ENCODE results near the gene ACR. TPM values are rescaled to one million over a fixed set of nuclear protein-coding genes. Genes with fewer than 3 reads are reported as not detected.
A peak's percentile ranks its signal among the peaks of the same experiment; 100 is the strongest.

The ACR gene
- polyA plus RNA-seq, 1 of the 3 experiments (the other 2 are of a cell fraction), result 0.15 TPM

GRCh38 chr22:50691521-50691920 is 46.5 kb upstream of the ACR start:
- peaks cover 4% of the 10 kb centered on the region for H3F3A ChIP-seq (replicated peaks; ENCODE audit: insufficient read depth)
- H3K79me2 ChIP-seq (ENCODE audit: insufficient read depth), result no peaks in the 10 kb centered on the region
- no peak for TF ChIP-seq GATA2 (CRISPR knock-in tag; IDR thresholded peaks at IDR 0.05)
- peak; percentile 52 for TF ChIP-seq RAD21 (IDR thresholded peaks at IDR 0.05; ENCODE audit: low read length)
- TF ChIP-seq SMC3 (IDR thresholded peaks at IDR 0.05; ENCODE audit: low read depth, low read length), result peak; percentile 30; the same call in 1 of the 2 replicates
- peak; percentile 59 for TF ChIP-seq CTCF (IDR thresholded peaks at IDR 0.05)
- H3K27me3 ChIP-seq (ENCODE audit: insufficient read depth), result no peaks in the 10 kb centered on the region
- no peak overlapping the region for H3K4me2 ChIP-seq
- peak overlapping the region in 1 of 2 experiments; percentile 35; a peak in 1 of 4 replicates for H3K4me3 ChIP-seq (ENCODE audit: low read depth in 2 of 2, low read length in 1 of 2)
- H3K27ac ChIP-seq (ENCODE audit: low read depth in 2 of 2, low read length in 1 of 2), result no peak overlapping the region
- DNase-seq, result no peak
- H3K9me2 ChIP-seq, result no peaks in the 10 kb centered on the region
- POLR2A ChIA-PET, result interaction anchor here (0.7 kb wide), 1 partner anchor 109 kb away, joined by 4 read pairs; no protein-coding TSS in a partner anchor
- no peaks in the 10 kb centered on the region for H3K36me3 ChIP-seq (replicated peaks in 1 of 2; ENCODE audit: control insufficient read depth in 1 of 2, insufficient read depth in 2 of 2, low read length in 1 of 2)
- H3K9ac ChIP-seq, result no peak overlapping the region
- CTCF ChIA-PET, result interaction anchor here (1.4 to 1.5 kb wide), 2 partner anchors 65 to 71 kb away, joined by 3 to 6 read pairs; no protein-coding TSS in a partner anchor
- no peaks in the 10 kb centered on the region for H3K4me1 ChIP-seq (ENCODE audit: control insufficient read depth in 1 of 2, insufficient read depth in 2 of 2, low read depth in 1 of 2, low read length in 1 of 2)
- H4K20me1 ChIP-seq (ENCODE audit: insufficient read depth), result no peaks in the 10 kb centered on the region
- 8% methylated on average over 2 of the region's 2 CpGs for WGBS (ENCODE audit: low lambda C conversion rate)
- peaks cover 5% of the 10 kb centered on the region; the same call in 1 of the 2 replicates for H3K9me3 ChIP-seq
- H2AFZ ChIP-seq (ENCODE audit: low read depth), result no peak overlapping the region

GRCh38 chr22:50693462-50693861 is 44.5 kb upstream of the ACR start:
- H3K27ac ChIP-seq (ENCODE audit: low read depth in 2 of 2, low read length in 1 of 2), result no peak overlapping the region

GRCh38 chr22:50694099-50694605 is 43.9 kb upstream of the ACR start:
- no peak overlapping the region for H3K27ac ChIP-seq (ENCODE audit: low read depth in 2 of 2, low read length in 1 of 2)
- 64% methylated on average over 3 of the region's 3 CpGs for WGBS (ENCODE audit: low lambda C conversion rate)
- H3K9ac ChIP-seq, result no peak overlapping the region
- H3K79me2 ChIP-seq (ENCODE audit: insufficient read depth), result no peaks in the 10 kb centered on the region
- H3K9me2 ChIP-seq, result no peaks in the 10 kb centered on the region
- peaks cover 0 to 4% of the 10 kb centered on the region in 2 experiments; a peak in 1 of 4 replicates for H3K4me1 ChIP-seq (ENCODE audit: control insufficient read depth in 1 of 2, insufficient read depth in 2 of 2, low read depth in 1 of 2, low read length in 1 of 2)
- H3K36me3 ChIP-seq (replicated peaks in 1 of 2; ENCODE audit: control insufficient read depth in 1 of 2, insufficient read depth in 2 of 2, low read length in 1 of 2), result no peaks in the 10 kb centered on the region
- no peak overlapping the region for H2AFZ ChIP-seq (ENCODE audit: low read depth)
- TF ChIP-seq CTCF (IDR thresholded peaks at IDR 0.05) (peak; percentile 17; the same call in 1 of the 2 replicates), MAX (IDR thresholded peaks at IDR 0.05; ENCODE audit: low read depth) (no peak)
- H3K27me3 ChIP-seq (ENCODE audit: insufficient read depth), result no peaks in the 10 kb centered on the region
- ChIA-PET CTCF (interaction anchor here (0.8 kb wide), 1 partner anchor 9 kb away, joined by 3 read pairs; no protein-coding TSS in a partner anchor), POLR2A (no interaction called here)
- peaks cover 4% of the 10 kb centered on the region for H3F3A ChIP-seq (replicated peaks; ENCODE audit: insufficient read depth)
- peaks cover 5% of the 10 kb centered on the region; the same call in 1 of the 2 replicates for H3K9me3 ChIP-seq
- no peak overlapping the region for H3K4me3 ChIP-seq (ENCODE audit: low read depth in 2 of 2, low read length in 1 of 2)
- no peaks in the 10 kb centered on the region for H4K20me1 ChIP-seq (ENCODE audit: insufficient read depth)
- H3K4me2 ChIP-seq, result no peak overlapping the region
- DNase-seq, result no peak

More at GRCh38 chr22:50693462-50693861, 44.5 kb upstream of the ACR start:
- no peak for DNase-seq
- no peak for TF ChIP-seq GABPA (IDR thresholded peaks at IDR 0.05; ENCODE audit: low read depth)
- no peaks in the 10 kb centered on the region for H3K36me3 ChIP-seq (replicated peaks in 1 of 2; ENCODE audit: control insufficient read depth in 1 of 2, insufficient read depth in 2 of 2, low read length in 1 of 2)
- H3K9me2 ChIP-seq, result no peaks in the 10 kb centered on the region
- no peaks in the 10 kb centered on the region for H4K20me1 ChIP-seq (ENCODE audit: insufficient read depth)
- H3K27me3 ChIP-seq (ENCODE audit: insufficient read depth), result no peaks in the 10 kb centered on the region
- no peak overlapping the region for H3K4me3 ChIP-seq (ENCODE audit: low read depth in 2 of 2, low read length in 1 of 2)
- no peaks in the 10 kb centered on the region for H3K79me2 ChIP-seq (ENCODE audit: insufficient read depth)
- H2AFZ ChIP-seq (ENCODE audit: low read depth), result no peak overlapping the region
- H3K4me1 ChIP-seq (ENCODE audit: control insufficient read depth in 1 of 2, insufficient read depth in 2 of 2, low read depth in 1 of 2, low read length in 1 of 2), result peaks cover 0 to 4% of the 10 kb centered on the region in 2 experiments; a peak in 1 of 4 replicates
- ChIA-PET CTCF (interaction anchor here (0.6 kb wide), 1 partner anchor 569 kb away, joined by 4 read pairs; no protein-coding TSS in a partner anchor), POLR2A (no interaction called here)
- H3K4me2 ChIP-seq, result no peak overlapping the region
- H3F3A ChIP-seq (replicated peaks; ENCODE audit: insufficient read depth), result peaks cover 4% of the 10 kb centered on the region
- peaks cover 5% of the 10 kb centered on the region; the same call in 1 of the 2 replicates for H3K9me3 ChIP-seq
- WGBS (ENCODE audit: low lambda C conversion rate), result 86% methylated on average over 6 of the region's 6 CpGs
- H3K9ac ChIP-seq, result no peak overlapping the region
